AG04450 (cell line): ENCODE results near the gene ADGRD1. TPM values are rescaled to one million over a fixed set of nuclear protein-coding genes. Genes with fewer than 3 reads are reported as not detected.

Experiments
- CTCF ChIA-PET: fragments of 300-600, 350-600 bp; formaldehyde crosslinking; extraction: SDS; loops from one replicate; lab custom pipeline; 2022; ENCODE audit warnings: antibody characterized with exemption, inconsistent platforms; lab: Charles Lee
- POLR2A ChIA-PET: fragments of 350-600 bp; formaldehyde crosslinking; extraction: SDS; loops from one replicate; lab custom pipeline; 2021; ENCODE audit warnings: antibody characterized with exemption, inconsistent platforms; lab: Yijun Ruan, JAX
- DNase-seq: peaks from one replicate; pipeline ENCODE4 v3.0.0-alpha.2; 2011; ENCODE audit warnings: low read depth, low spot score
- H3K27ac ChIP-seq: one replicate; pipeline ENCODE4 v1.5.1; 2012; ENCODE audit warnings: low read depth, low read length, control low read depth
- H3K27me3 ChIP-seq: one replicate; pipeline ENCODE4 v1.6.0; 2012; ENCODE audit warnings: low read length; ENCODE audit not compliant: control insufficient read depth, insufficient read depth
- H3K4me3 ChIP-seq: 2 replicates; pipeline ENCODE4 v1.5.1; 2011; ENCODE audit warnings: mild to moderate bottlenecking, low read depth, low read length, control low read depth
- H3K9me3 ChIP-seq: 2 replicates; pipeline ENCODE4 v1.5.1; 2012; ENCODE audit warnings: low read length; ENCODE audit not compliant: control insufficient read depth, insufficient read depth
- CTCF ChIP-seq: IDR thresholded peaks from 2 replicates; pipeline ENCODE4 v1.5.1; 2011; ENCODE audit warnings: low read depth, low read length, control low read depth, inconsistent platforms
- polyA plus RNA-seq: library from polyadenylated mRNA; depleted of rRNA; stranded (reverse); fragments of >200 nt; gene quantifications from 2 replicates; pipeline ENCODE4 v1.2.3, GENCODE V29; 2011

The ADGRD1 gene
- polyA plus RNA-seq, 1 experiment: 0.05 TPM

DNA sequence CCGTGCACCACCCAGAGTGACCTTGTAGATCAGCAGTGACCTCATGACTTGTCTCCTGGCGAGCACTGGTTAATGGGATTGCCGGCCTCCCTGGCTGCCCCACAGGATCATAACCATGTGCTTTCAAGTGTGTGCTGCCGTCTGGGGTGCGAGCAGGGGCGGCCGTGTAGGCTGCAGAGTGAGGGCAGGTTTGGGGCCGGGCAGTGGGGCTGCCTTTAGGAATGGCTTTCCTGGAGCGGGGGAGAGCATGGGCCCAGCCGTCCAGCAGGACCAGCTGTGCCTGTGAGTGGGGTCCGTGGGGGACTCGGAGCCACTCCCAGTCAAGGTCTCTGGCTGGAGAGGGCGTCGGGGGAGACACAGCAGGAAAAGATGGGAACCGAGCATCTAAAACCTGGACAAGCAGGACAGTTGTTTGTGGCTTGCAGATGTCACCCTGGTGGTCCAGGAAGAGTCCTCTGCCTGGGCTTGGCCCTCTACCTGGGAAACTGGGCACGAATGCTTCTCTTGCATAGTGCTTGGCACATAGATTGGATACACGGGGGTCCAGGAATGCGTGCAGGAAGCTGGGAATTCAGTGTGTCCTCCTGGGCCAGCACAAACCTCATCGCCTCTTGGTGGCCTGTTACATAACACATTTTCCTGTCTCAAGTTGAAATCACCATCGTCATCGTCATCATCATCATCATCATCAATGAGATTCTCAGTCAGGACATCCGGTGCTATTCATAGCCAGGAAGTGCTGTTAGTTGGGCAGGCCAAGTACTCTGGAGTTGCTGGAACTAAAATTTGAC, 96.0 kb downstream of the ADGRD1 start:
- Histone ChIP-seq H3K27me3 (no peaks in the 10 kb centered on the region), H3K4me3 (no peak overlapping the region), H3K9me3 (peaks cover 92% of the 10 kb centered on the region), H3K27ac (no peak overlapping the region)
- no peak for DNase-seq
- no peak for TF ChIP-seq CTCF
- POLR2A ChIA-PET: no interaction called here
- CTCF ChIA-PET: no interaction called here

- no peak for DNase-seq
- no peaks in the 10 kb centered on the region for H3K27me3 ChIP-seq
- ChIA-PET CTCF (no interaction called here), POLR2A (no interaction called here)
- H3K27ac ChIP-seq: no peak overlapping the region
- no peak for TF ChIP-seq CTCF
- H3K4me3 ChIP-seq: no peak overlapping the region
- H3K9me3 ChIP-seq: peaks cover 83% of the 10 kb centered on the region
Measured at GRCh38 chr12:131050463-131051154, 96.9 kb downstream of the ADGRD1 start.

DNA sequence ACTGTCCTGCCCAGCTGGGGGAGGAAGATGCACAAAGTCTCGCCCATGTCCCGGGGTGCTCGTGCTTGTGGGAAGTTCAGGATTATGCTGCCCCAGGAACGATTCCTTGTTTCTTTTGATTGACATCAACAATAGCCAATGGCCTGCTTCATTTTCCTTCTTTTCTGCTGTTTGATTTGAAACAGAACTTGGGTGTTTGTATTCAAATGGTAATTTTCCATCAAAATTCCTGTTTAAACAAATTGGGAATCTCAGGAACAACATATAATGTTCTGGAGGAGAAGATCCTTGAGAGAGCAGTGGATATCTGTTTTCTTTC, 97.4 kb downstream of the ADGRD1 start:
- Histone ChIP-seq H3K9me3 (peaks cover 78% of the 10 kb centered on the region), H3K27me3 (no peaks in the 10 kb centered on the region), H3K4me3 (no peak overlapping the region), H3K27ac (no peak overlapping the region)
- no peak for DNase-seq
- TF ChIP-seq CTCF: no peak
- ChIA-PET CTCF (no interaction called here), POLR2A (no interaction called here)

- DNase-seq: no peak
- H3K9me3 ChIP-seq: peaks cover 69% of the 10 kb centered on the region
- no peak overlapping the region for H3K27ac ChIP-seq
- no peak overlapping the region for H3K4me3 ChIP-seq
- H3K27me3 ChIP-seq: no peaks in the 10 kb centered on the region
- POLR2A ChIA-PET: no interaction called here
- no peak for TF ChIP-seq CTCF
- CTCF ChIA-PET: no interaction called here
Measured at GRCh38 chr12:131052063-131052781, 98.5 kb downstream of the ADGRD1 start.

DNA sequence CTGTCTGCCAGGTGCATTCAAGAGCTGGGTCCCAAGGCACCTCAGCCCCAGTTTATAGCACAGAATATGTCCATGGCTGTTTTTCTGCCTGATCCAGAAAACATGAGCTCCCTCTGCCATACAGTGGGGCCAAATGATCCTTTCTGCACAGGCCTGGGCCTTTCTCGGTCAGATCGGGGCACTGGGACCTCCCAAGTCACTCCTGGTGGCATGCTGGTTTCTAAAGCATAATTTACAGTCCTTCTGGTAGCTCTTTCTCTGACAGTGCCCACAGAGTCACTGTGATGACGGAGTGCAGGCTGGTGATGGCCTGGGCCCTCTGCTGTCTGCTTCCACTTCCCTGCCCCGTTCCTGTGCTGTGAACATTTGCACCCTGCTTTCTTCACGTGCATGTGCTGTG, 99.2 kb downstream of the ADGRD1 start:
- H3K4me3 ChIP-seq: no peak overlapping the region
- no peak overlapping the region for H3K27ac ChIP-seq
- no peak for DNase-seq
- CTCF ChIA-PET: no interaction called here
- TF ChIP-seq CTCF: no peak
- peaks cover 67% of the 10 kb centered on the region for H3K9me3 ChIP-seq
- POLR2A ChIA-PET: no interaction called here
- H3K27me3 ChIP-seq: no peaks in the 10 kb centered on the region
